HepG2 (cell line): ENCODE measurements around the gene ADAMTSL4. TPM values are rescaled to one million over a fixed set of nuclear protein-coding genes. Genes with fewer than 3 reads are reported as not detected.
"Not testable (repeated sequence)": the region's sequence is repeated elsewhere in the genome, so short reads cannot be mapped to it uniquely, and the experiment has no call there.

Experiments used
- ATAC-seq: fragments of 200-7000 bp; cut with Tn5 transposase; 3 replicates; pipeline ENCODE4 v1.9.1; 2020; ENCODE audit warnings: mild to moderate bottlenecking, moderate library complexity
- BruUV-seq: library from RNA; stranded (reverse); fragments of 400-500 nt; replicated peaks from 2 replicates; lab custom pipeline; 2021; lab: Mats Ljungman, UMichigan
- CTCF ChIA-PET: fragments of 300-600 bp; formaldehyde crosslinking; extraction: SDS; loops from one replicate; lab custom pipeline; 2021; ENCODE audit warnings: low total read pairs, inconsistent platforms, low intra/inter-chr PET ratio; lab: Yijun Ruan, JAX
- POLR2A ChIA-PET: fragments of 350-600 bp; sonication (Branson Sonifier 250); formaldehyde crosslinking; loops from one replicate; lab custom pipeline; 2020; ENCODE audit warnings: antibody characterized with exemption, inconsistent platforms; lab: Yijun Ruan, JAX
- DNase-seq: peaks from one replicate; pipeline ENCODE4 v3.0.0-alpha.2; 2015; ENCODE audit warnings: low spot score
- FAIRE-seq: peaks from 3 replicates; lab custom pipeline; 2011; peaks lifted over from hg19 to GRCh38; lab: Jason Lieb, UNC
- H2AFZ ChIP-seq: one replicate; pipeline ENCODE4 v1.6.1; 2011; ENCODE audit warnings: low read length, inconsistent platforms
- H3K27ac ChIP-seq: fragments of 300-600 bp; 3 replicates; pipeline ENCODE4 v1.8.0; 2011; ENCODE audit warnings: mixed run types, mild to moderate bottlenecking, mixed read lengths, low read length, inconsistent platforms; ENCODE audit not compliant: insufficient read depth; ENCODE audit errors: extremely low read length
- H3K27me3 ChIP-seq, 2 experiments: fragments of 200-600 bp in 1 of 2; 2 replicates in 1 of 2; 3 replicates in 1 of 2; pipeline versions ENCODE4 v1.6.0 to v1.8.0; 2011; ENCODE audit warnings: low read length in 2 of 2, mild to moderate bottlenecking in 2 of 2, moderate library complexity in 2 of 2, inconsistent platforms in 1 of 2; ENCODE audit not compliant: insufficient read depth in 2 of 2, control insufficient read depth in 1 of 2
- H3K36me3 ChIP-seq, 2 experiments: fragments of 200-600 bp in 1 of 2; replicated peaks in 1 of 2; 2 replicates in 1 of 2; 3 replicates in 1 of 2; pipeline versions ENCODE4 v1.5.1 to v1.8.0; 2011; ENCODE audit warnings: low read length in 2 of 2, inconsistent platforms in 1 of 2; ENCODE audit not compliant: insufficient read depth in 2 of 2, control insufficient read depth in 1 of 2
- H3K4me1 ChIP-seq: 2 replicates; pipeline ENCODE4 v1.5.1; 2012; ENCODE audit warnings: low read length, inconsistent platforms; ENCODE audit not compliant: insufficient read depth
- H3K4me2 ChIP-seq: 2 replicates; pipeline ENCODE4 v1.6.0; 2011; ENCODE audit warnings: low read depth, low read length, inconsistent platforms
- H3K4me3 ChIP-seq, 3 experiments: fragments of 200-600 bp in 1 of 3; sonication (generic), shearing (Covaris generic) in 1 of 3; replicated peaks in 1 of 3; 2 replicates each; pipeline ENCODE4 v1.5.1; 2011 to 2016; ENCODE audit warnings: low read length in 3 of 3, inconsistent platforms in 2 of 3, low read depth in 2 of 3, mild to moderate bottlenecking in 2 of 3, control low read depth in 1 of 3, mixed read lengths in 1 of 3; ENCODE audit not compliant: insufficient read depth in 1 of 3
- H3K79me2 ChIP-seq: one replicate; pipeline ENCODE4 v1.6.1; 2011; ENCODE audit warnings: low read length, inconsistent platforms; ENCODE audit not compliant: insufficient read depth
- H3K9ac ChIP-seq: 2 replicates; pipeline ENCODE4 v1.6.0; 2011; ENCODE audit warnings: mild to moderate bottlenecking, low read depth, low read length, inconsistent platforms; ENCODE audit not compliant: insufficient read depth
- H3K9me3 ChIP-seq: 2 replicates; pipeline ENCODE4 v1.5.1; 2012; ENCODE audit warnings: mild to moderate bottlenecking, low read length
- H4K20me1 ChIP-seq: 2 replicates; pipeline ENCODE4 v1.6.0; 2011; ENCODE audit warnings: inconsistent platforms, mild to moderate bottlenecking, low read length, moderate library complexity; ENCODE audit not compliant: insufficient read depth
- AGO2 ChIP-seq: fragments of 200-400 bp; formaldehyde crosslinking; optimal IDR thresholded peaks from 2 replicates; pipeline ENCODE3; 2017; ENCODE audit warnings: mild to moderate bottlenecking, low read depth, low read length, moderate library complexity
- ATF3 ChIP-seq: sonication (generic); formaldehyde crosslinking; IDR thresholded peaks from 2 replicates; pipeline ENCODE4 v1.4.0; 2020; ENCODE audit warnings: missing genetic modification reagents
- CHD4 ChIP-seq: fragments of 200-600 bp; sonication (generic); IDR thresholded peaks from 2 replicates; pipeline ENCODE4 v1.7.0; 2017; ENCODE audit warnings: mild to moderate bottlenecking, low read length, borderline replicate concordance
- CTCF ChIP-seq: sonication (generic); formaldehyde crosslinking; IDR thresholded peaks from 2 replicates; pipeline ENCODE4 v1.5.0; 2020; ENCODE audit warnings: mild to moderate bottlenecking, missing genetic modification reagents, moderate library complexity
- DBP ChIP-seq: sonication (generic); formaldehyde crosslinking; IDR thresholded peaks from 2 replicates; pipeline ENCODE4 v1.4.0; 2020; ENCODE audit warnings: missing genetic modification reagents; ENCODE audit errors: not compliant biosample characterization
- NR1H2 ChIP-seq: sonication (generic); formaldehyde crosslinking; IDR thresholded peaks from 2 replicates; pipeline ENCODE4 v1.8.1; 2022; ENCODE audit warnings: low read depth, missing genetic modification reagents, borderline replicate concordance
- POLR2G ChIP-seq: fragments of 200-400 bp; formaldehyde crosslinking; IDR thresholded peaks from 2 replicates; pipeline ENCODE4 v1.6.1; 2018; ENCODE audit warnings: mild to moderate bottlenecking, low read depth, low read length, moderate library complexity
- RXRA ChIP-seq: sonication (generic); formaldehyde crosslinking; IDR thresholded peaks from 2 replicates; pipeline ENCODE4 v1.5.1; 2020; ENCODE audit warnings: missing genetic modification reagents
- STAG1 ChIP-seq: sonication (generic); formaldehyde crosslinking; IDR thresholded peaks from 2 replicates; pipeline ENCODE4 v1.4.0; 2020; ENCODE audit warnings: missing genetic modification reagents
- WGBS: methylation state at CpG from one replicate; pipeline ENCODE4 v1.1.6; 2017; ENCODE audit warnings: low lambda C conversion rate; 5-methylcytosine and 5-hydroxymethylcytosine counted together
- in situ Hi-C: cut with HindIII; loops from 2 replicates; pipeline ENCODE4 v1.10.0; 2017; ENCODE audit warnings: low pct_unique_long_range_greater_than_20kb; ENCODE audit not compliant: extremely low pct_ligation_motif_present
- intact Hi-C: fragments of 100-400 bp; cut with micrococcal nuclease; formaldehyde crosslinking; loops from one replicate; pipeline ENCODE4 v1.10.0; 2022; ENCODE audit not compliant: unreplicated experiment
- polyA plus RNA-seq, 8 experiments: library from polyadenylated mRNA; depleted of rRNA in 3 of 8; stranded (reverse) in 7 of 8; unstranded in 1 of 8; fragments of >200 nt; fragmentation: Illumina TruSeq in 4 of 8; extraction: Trizol in 4 of 8; gene quantifications; 2 replicates each; pipeline versions ENCODE4 v1.2.1 to v1.2.3, GENCODE V29; 2011 to 2016; ENCODE audit warnings: low read depth in 4 of 8, missing spikeins in 1 of 8, mixed read lengths in 1 of 8; ENCODE audit not compliant: insufficient read depth in 1 of 8
- total RNA-seq, 5 experiments: library from RNA; depleted of rRNA; stranded (reverse); fragments of >200 nt; fragmentation: Illumina TruSeq; extraction: Trizol; gene quantifications; 2 replicates each; pipeline ENCODE4 v1.2.3, GENCODE V29; 2016; ENCODE audit warnings: low read depth in 1 of 5

ADAMTSL4 gene
- total and polyA plus RNA-seq, 2 of the 13 experiments (the other 11 are each of a cell fraction or from before 2014, with no cell fraction given): 3.9 to 16.4 TPM

GRCh38 chr1:150572918-150573647 is 23.9 kb downstream of the ADAMTSL4 start (continued):
- TF ChIP-seq DBP (CRISPR knock-in tag) (no peak), NR1H2 (no peak), RXRA (CRISPR knock-in tag) (no peak), STAG1 (CRISPR knock-in tag) (no peak), ATF3 (no peak), CHD4 (no peak), CTCF (CRISPR knock-in tag) (no peak)

- H3K9ac ChIP-seq, BruUV-seq, H3K4me3 ChIP-seq, FAIRE-seq, H3K9me3 ChIP-seq, H3K27me3 ChIP-seq, DNase-seq, H3K27ac ChIP-seq, ATAC-seq, CTCF ChIA-PET, in situ Hi-C loops, intact Hi-C loops, H3K4me2 ChIP-seq: not testable (repeated sequence)
- WGBS: 93% methylated on average over 12 of the region's 13 CpGs
- peaks cover 0 to 48% of the 10 kb centered on the region in 2 experiments; a peak in 4 of 5 replicates for H3K36me3 ChIP-seq
- H3K79me2 ChIP-seq: peaks cover 73% of the 10 kb centered on the region
- peaks cover 66% of the 10 kb centered on the region for H3K4me1 ChIP-seq
- TF ChIP-seq AGO2 (peak; percentile 18), POLR2G (peak; percentile 54; the same call in 1 of the 2 replicates)
- TF ChIP-seq, all 625 proteins: peak for 2; not testable (repeated sequence) for 623
- not testable (repeated sequence) for H2AFZ ChIP-seq
- peaks cover 62% of the 10 kb centered on the region for H4K20me1 ChIP-seq
- POLR2A ChIA-PET: interaction anchor here (1.3 to 11.9 kb wide), 5 partner anchors 8 to 49 kb away, joined by 3 to 469 read pairs (median 4); no protein-coding TSS in a partner anchor
Measured at GRCh38 chr1:150573648-150574071, 24.5 kb downstream of the ADAMTSL4 start.
